Endometrial microvascular endothelial cells (primary cell): ENCODE measurements around the gene MAMDC2. TPM values are rescaled to one million over a fixed set of nuclear protein-coding genes. Genes with fewer than 3 reads are reported as not detected.
"Not testable (repeated sequence)": the region's sequence is repeated elsewhere in the genome, so short reads cannot be mapped to it uniquely, and the experiment has no call there.

Experiments used
- in situ Hi-C: cut with HindIII; loops from 2 replicates; pipeline ENCODE4 v1.10.0; 2017; ENCODE audit warnings: low sequenced_read_pairs, low pct_unique_long_range_greater_than_20kb; ENCODE audit errors: inconsistent ontology term
- total RNA-seq: library from RNA; depleted of rRNA; stranded (reverse); fragments of >200 nt; gene quantifications from one replicate; pipeline ENCODE4 v1.2.3, GENCODE V29; 2015; ENCODE audit errors: inconsistent ontology term

The MAMDC2 gene
- total RNA-seq, 1 donor from 2014 or later, result 1.0 TPM

DNA sequence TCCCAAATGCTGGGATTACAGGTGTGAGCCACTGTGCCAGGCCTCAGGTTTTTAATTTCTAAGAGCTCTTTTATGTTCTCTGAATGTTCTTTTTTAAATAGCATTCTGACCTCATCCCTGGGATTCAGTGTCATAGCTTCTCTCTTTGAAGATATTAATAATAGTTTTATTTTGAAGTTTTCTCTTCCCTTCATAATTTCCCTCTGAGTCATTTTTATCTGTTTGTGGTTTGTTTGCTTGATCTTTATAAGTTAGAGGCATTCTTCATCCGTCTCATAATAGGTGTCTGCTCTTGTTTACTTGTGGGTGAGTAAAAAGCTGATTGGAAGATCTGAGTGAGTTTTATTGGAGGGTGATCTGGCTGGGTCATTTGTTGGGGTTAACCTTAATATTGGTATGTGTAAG lies 12.5 kb upstream of the MAMDC2 start:
- in situ Hi-C loops, result no loop called here

- in situ Hi-C loops, result no loop called here
Observed at GRCh38 chr9:70034271-70034711, 9.4 kb upstream of the MAMDC2 start.

DNA sequence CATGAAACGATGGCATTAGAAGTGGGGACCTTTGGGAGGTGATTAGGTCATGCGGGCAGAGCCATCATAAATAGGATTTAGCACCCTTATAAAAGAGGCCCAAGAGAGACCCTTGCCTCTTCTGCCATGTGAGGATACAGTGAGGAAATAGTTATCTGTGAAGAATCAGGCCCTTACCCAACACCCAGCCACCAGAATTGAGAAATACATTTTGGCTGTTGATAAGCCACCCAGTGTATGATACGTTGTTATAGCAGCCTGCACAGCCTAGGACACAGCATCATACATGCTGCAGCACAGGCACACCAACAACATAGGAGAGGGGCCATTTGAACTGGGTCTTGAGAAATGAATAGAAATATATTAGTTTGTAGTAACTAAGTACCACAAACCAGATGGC lies 8.0 kb upstream of the MAMDC2 start:
- in situ Hi-C loops, result no loop called here

DNA sequence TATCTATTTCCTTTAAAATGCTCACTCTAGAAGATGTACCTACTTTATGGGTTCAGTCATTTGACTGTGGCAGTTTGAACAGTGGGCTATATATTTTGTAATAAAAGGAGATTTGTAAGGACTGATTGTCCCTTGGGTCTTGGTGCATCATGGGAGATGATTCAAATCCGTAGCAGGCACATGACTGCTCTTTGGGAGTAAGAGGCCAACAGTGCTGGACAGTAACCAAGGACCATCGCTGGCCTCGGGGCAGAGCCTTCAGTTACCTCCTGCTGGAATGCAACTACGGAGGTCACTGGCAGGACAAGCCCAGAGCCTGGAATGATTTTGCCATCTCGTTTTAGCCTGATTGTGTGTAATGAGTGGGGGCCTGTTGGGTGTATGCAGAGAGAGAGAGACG lies 7.0 kb upstream of the MAMDC2 start:
- in situ Hi-C loops, result no loop called here

DNA sequence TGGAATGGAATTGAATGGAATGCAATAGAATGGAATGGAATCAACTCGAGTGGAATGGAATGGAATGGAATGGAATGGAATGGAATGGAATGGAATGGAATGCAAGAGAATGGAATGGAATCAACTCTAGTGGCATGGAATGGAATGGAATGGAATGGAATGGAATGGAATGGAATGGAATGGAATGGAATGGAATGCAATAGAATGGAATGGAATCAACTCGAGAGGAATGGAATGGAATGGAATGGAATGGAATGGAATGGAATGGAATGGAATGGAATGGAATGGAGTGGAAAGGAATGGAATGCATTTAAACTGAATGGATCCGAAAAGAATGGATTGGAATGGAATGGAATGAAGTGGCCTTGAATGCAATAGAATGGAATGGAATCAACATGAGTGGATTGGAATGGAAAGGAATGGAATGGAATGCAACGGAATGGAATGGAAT lies 5.5 kb upstream of the MAMDC2 start:
- in situ Hi-C loops, result not testable (repeated sequence)

GRCh38 chr9:70040376-70040903 lies 3.2 kb upstream of the MAMDC2 start:
- in situ Hi-C loops, result no loop called here

DNA sequence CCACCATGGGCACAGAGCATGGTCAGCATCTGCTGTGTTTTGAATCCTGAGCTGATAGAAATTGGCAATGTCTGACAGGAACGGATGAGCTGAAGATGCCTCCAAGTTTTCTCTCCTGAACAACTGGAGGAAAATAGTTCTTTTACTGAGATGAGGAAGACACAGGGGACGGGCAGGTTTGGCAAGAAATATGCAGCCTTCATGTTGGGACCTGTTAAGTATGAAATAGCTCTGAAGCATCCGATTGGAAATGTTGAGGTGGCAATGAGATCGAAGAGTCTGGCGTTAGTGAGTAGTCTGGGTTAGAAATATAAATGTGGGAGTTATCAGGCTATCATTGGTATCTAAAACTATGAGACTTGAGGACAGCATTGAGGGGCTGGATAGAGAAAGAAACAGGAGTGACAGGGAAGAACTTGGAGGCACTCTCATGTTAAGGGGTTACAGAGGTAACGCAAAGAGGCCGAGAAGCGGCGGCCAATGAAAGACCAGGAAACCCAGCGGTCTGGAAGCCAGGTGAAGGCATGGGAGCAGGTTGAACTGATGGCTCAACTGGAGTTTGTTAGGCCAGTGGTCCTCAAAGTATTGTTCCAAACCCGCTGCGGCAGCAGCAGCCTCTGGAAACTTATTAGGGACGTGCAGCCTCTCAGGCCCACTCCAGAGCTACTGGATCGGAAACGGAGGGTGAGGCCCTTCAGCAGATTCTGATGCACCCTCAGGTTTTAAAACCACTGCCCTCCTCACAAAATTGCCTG lies 1.0 kb upstream of the MAMDC2 start:
- in situ Hi-C loops, result no loop called here

DNA sequence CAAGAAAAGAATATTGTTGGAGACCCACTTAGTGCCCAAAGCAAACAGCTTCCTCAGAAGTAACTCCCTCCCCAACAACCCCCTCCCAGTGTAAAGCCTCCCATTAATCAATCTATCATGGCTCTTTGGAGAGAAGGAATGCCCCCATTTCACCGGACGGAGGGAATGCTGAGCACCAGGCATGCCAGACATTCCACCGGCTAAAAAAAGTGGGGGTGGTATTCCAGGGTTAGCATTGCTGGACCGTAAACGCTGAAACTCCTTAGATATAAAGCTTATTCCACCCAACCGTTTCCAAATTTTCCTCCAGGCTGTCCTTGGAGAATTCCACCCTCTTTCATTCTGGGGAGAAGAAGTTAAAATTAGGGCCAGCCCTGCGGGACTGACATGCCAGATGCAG lies 363 bp upstream of the MAMDC2 start:
- in situ Hi-C loops, result no loop called here

DNA sequence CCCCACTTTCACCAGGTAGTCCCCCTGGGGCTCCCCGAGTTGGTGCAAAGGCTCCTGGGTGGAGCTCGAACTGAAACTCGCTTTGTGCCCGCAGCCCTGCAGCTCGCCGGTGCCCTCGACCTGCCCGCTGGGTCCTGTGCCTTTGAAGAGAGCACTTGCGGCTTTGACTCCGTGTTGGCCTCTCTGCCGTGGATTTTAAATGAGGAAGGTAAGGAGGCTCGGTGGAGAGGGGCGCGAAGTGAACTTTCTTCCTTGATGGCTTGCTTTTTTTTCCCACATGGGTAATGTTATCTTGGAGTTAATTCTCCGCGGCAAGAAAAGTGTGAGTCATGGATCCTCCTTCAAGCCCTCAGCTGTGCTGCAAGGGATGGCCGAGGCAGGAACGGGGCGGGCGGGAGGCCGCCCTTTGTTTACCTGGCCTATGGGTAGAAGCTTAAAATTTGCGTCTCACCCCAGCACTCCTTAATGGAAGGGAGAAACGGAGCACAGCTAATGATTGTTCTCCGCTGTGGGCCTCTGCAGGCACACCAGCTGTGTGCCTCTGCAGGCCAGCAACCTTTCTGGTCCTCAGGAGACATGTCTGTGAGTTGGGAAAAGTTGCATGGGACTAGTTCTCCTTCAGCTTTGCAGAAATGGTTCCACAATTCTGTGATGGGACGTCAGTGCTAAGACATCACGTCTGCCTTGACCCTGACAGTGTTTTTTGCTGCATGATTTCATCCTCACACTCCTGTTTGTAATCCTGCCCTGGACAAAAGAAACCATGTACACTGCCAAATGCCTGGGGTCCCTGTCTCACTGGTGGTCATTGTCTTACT lies 1.1 kb downstream of the MAMDC2 start:
- in situ Hi-C loops, result no loop called here

DNA sequence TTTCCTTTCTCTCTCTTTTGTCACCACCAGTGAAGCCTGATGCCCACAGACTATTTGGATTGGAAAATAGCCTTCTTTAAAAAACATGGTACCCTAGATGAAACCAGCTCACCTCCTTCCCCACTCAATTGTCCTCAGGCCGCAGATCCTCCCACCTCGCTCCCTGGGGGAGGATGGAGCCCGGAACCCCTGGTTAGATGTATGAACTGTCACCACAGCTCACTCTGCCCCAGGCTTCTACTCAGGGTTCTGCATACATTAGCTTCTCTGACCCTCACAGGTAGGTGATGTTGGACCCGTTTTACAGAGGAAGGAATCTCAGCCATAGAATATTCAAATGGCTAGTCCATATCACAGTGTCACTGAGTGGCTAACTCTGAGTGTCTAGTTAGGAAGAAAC lies 1.8 kb downstream of the MAMDC2 start:
- in situ Hi-C loops, result no loop called here

- in situ Hi-C loops, result no loop called here
Observed at GRCh38 chr9:70046274-70047070, 2.8 kb downstream of the MAMDC2 start.

DNA sequence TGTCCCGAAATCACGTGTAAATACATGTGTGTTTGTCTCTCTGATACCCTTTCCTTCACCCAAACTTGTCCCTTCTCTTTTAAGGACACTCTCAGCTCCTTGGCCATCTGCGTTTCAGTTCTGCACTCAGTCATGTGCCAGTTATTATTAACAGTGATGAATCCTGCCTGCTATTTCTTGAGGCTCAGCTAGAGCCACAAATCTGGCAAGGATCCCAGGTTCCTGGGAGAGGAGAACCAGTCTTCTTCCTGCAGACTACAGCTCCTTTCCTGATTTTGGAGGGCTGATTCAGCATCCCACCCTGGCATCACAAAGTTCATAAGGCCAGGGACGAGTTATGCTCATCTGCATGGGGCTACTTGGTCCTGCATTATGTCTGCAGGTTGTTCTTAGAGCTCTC lies 5.6 kb downstream of the MAMDC2 start:
- in situ Hi-C loops, result no loop called here

DNA sequence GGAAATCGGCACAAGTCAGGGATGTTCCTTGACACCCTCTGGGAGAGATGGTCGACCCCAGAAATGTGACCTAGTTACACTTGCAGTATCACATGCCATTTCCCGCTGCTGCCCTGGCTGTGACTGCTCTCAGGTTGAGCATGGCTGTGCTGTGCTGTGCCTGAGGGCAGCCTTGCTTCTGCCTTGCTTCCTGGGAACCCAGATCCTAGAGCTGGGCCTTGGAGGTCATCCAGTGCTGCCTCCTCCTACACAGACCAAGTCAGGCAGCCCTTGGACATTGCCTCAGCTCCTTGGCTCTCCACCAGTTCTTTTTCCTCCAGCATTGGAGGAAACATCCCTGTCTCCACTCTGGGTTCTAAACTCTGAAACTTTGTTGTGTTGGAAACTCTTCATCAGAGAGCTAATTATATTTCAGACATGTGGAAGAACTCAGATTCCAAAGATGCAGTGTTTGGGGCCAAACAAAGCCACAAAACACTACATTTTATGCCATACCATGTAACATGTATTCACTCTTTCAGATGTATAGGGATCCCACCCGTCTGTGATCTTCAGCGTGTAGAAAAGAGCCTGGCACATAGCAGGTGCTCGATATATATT lies 6.1 kb downstream of the MAMDC2 start:
- in situ Hi-C loops, result no loop called here

DNA sequence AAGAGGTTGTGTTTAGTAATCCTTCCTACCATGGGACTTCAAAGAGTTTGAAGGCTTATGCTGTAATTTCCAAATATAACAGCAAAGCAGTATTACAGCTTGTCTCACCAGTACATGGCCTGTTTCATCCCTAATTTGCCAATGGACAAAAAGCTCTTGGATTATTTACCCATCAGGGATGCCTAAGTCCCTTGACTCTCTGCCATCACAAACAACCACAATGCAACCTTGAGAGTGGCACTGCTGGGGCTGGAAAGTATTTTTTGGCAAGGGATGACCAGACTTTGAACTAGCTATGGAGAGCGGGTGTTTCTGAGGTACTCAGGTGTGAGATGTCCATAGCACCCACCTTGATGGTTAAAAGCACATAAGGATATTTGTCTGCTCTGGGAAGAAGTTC lies 9.1 kb downstream of the MAMDC2 start:
- in situ Hi-C loops, result no loop called here

GRCh38 chr9:70053864-70054263 lies 10.2 kb downstream of the MAMDC2 start:
- in situ Hi-C loops, result no loop called here

GRCh38 chr9:70054521-70054920 lies 10.9 kb downstream of the MAMDC2 start:
- in situ Hi-C loops, result no loop called here

- in situ Hi-C loops, result no loop called here
Observed at GRCh38 chr9:70055406-70056210, 12.0 kb downstream of the MAMDC2 start.
